Hematopoietic multipotent progenitor cell treated with erythropoietin and hydrocortisone succinate and interleukin-3 and kit ligand, for 15 days (in vitro differentiated cells): ENCODE measurements around the gene NUDT2.

Experiments
- DNase-seq: peaks from one replicate; pipeline ENCODE4 v3.0.0-alpha.2; 2015; ENCODE audit warnings: low spot score

NUDT2 gene

DNA sequence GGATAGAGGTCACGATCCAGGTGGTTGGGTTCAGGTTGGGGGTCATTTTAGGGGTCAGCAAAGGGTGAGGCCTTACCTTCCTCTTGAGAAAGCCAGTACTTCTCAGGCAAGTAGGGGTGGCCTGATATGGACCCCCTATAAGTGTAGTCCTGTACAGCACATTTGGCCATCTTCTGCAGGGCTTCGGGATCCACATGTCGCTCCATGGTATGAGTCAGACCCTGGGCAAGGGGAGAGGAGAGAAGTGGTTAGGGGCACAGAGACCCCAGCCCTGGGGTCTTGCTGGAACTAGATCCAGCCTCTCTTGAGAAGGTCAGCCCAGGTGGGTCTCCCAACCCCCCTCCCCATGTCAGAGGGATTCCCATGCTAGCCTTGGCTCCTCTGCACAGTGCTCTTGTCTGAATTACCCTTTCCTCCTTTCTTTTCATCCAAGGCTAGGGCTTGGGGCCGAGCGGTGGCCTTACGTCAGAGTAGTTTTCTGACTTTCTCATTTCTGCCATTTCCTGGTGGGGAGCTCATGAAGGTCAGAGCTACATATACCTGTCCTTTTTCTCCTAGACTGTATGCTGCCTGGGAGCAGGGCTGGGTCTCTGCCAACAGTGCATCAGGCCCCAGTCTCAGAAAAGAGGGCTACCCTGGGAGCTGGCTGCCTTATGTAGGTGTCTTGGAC is 56.3 kb downstream of the NUDT2 start:
- no peak for DNase-seq

- no peak for DNase-seq
Observed at GRCh38 chr9:34386656-34387055, 57.3 kb downstream of the NUDT2 start.

DNA sequence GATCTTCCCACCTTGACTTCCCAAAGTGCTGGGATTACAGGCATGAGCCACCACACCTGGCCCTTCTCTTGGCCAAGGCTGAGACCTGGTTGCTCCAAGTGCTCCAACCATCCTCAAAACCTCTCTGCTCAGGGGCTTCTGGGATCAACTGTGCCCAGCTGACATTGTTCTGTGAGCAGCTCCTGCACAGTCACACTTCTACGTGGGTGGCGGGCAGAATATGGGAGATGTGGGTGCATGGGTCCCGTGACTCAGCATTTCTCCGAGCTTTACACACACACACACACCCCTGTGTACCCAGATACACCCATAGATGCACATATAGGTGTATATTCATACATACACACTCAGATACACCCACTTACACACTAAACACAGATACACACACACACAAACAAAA is 57.9 kb downstream of the NUDT2 start:
- no peak for DNase-seq

DNA sequence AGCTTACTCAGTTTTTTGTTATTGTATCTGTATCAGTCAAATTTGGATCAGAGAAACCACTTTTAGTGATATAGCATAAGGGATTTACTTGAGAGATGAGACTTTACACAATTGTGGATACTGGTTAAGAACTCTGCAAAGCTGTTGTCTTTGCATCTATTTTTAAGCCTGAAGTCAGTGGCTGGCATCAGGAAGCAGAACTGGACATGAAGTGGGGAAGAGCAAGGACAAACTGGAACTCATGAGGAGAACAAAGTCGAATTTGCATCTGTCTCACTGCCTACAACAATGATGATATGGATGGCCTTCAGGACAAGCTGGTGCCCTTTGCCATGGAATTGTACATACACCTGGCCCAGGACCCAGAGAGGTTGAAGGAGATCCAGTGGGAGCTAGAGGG is 63.1 kb downstream of the NUDT2 start:
- DNase-seq, result no peak
